ENCODE results near the gene SPATA20. TPM values are rescaled to one million over a fixed set of nuclear protein-coding genes. Genes with fewer than 3 reads are reported as not detected.

SPATA20 gene
- total RNA-seq, 1 donor from 2014 or later = 71.3 TPM

- DNase-seq (ENCODE audit: low spot score) = no peak
These were observed 7.0 kb upstream of the SPATA20 start for GRCh38 chr17:50539762-50540559.

DNA sequence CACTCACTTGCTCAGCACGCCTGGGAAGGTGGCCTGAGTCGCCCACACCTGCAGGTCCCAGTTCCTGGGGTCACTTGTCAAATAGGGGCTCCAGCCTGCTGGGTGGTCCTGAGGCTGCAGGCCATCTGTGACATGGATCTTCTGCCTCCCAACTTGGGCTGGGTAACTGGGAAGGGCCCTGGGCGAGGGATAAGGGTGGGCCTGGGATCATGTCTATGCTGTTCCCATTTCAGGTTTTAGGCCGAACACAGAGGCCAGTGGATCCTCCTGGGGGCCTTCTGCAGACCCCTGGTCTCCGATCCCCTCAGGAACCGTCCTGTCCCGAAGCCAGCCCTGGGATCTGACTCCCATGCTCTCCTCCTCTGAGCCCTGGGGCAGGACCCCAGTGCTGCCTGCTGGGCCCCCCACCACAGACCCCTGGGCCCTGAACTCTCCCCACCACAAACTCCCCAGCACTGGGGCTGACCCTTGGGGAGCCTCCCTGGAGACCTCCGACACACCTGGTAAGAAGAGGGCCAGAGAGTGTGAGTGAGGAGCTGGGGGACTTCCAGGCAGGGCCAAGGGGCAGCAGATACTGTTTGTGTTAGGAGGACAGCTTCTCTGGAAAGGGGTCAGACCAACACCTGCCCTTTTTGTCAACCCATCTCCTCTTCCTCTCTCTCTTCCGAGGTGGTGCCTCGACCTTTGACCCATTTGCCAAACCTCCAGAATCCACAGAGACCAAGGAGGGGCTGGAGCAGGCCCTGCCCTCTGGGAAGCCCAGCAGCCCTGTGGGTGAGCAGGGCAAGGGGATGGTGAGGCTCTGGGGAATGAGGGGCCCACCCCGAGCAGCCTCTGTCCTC, 6.2 kb upstream of the SPATA20 start:
- DNase-seq (ENCODE audit: low spot score) = no peak

DNA sequence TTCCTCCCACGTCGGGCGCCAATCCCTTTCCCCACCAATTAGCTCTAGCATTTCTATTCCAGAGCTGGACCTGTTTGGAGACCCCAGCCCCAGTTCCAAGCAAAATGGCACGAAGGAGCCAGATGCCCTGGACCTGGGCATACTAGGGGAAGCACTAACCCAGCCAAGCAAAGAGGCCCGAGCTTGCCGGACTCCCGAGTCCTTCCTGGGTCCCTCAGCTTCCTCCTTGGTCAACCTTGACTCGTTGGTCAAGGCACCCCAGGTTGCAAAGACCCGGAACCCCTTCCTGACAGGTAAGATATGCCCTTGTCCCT, 5.6 kb upstream of the SPATA20 start:
- DNase-seq (ENCODE audit: low spot score) = no peak

GRCh38 chr17:50541716-50542688, 5.0 kb upstream of the SPATA20 start:
- DNase-seq (ENCODE audit: low spot score) = peak; percentile 88

- DNase-seq (ENCODE audit: low spot score) = no peak
These were observed 3.9 kb upstream of the SPATA20 start for GRCh38 chr17:50542795-50543774.

DNA sequence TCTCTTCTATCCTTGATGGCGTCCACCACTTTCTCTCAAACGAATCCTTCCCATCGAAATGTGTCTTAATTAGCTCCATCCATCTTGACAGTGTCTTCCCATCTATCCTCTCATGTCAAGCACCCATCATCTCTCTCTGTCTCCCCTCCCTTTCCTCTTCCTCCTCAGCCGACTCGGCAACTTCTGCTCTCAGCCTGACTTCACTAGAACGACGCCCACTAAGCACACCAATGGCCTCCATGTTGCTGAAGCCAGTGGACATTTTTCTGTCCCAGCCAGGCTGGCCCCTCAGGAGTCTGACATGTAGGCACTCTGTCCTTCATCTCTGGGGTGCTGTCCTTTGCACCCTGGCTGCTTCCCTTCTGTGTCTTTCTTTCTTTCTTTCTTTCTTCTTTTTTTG, 2.5 kb upstream of the SPATA20 start:
- no peak for DNase-seq (ENCODE audit: low spot score)

DNA sequence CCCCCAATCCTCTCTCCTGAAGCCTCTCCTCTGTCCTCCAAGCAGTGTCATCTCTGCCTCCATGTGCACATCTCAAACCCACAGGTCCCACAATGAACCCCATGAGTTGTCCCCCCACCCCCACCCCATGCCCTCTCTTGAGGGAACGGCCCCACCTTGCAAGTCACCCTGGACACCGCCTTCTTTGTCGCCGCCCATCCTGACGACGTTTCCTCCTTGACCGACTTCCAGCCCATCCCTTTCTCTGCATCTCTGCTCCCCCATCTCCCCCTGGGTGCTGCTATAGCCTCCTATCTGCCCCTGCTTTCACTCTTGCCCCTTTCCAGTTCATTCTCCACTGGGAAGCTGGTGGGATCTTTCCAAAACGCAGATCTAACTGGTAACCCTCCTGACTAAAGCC, 1.7 kb upstream of the SPATA20 start:
- DNase-seq (ENCODE audit: low spot score) = no peak

GRCh38 chr17:50546701-50547034, 306 bp upstream of the SPATA20 start:
- no peak for DNase-seq (ENCODE audit: low spot score)

- DNase-seq (ENCODE audit: low spot score) = no peak
These were observed 736 bp downstream of the SPATA20 start for GRCh38 chr17:50547736-50548083.

DNA sequence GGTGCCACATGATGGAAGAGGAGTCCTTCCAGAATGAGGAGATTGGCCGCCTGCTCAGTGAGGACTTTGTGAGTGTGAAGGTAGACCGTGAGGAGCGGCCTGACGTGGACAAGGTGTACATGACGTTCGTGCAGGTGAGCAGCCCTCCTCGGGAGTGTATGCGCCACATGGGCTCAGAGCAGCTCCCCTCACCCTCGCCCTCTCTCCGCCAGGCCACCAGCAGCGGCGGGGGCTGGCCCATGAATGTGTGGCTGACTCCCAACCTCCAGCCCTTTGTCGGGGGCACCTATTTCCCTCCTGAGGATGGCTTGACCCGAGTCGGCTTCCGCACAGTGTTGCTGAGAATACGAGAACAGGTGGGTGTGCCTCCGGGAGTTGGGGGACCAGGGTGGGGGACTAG, 1.9 kb downstream of the SPATA20 start:
- DNase-seq (ENCODE audit: low spot score) = no peak

- no peak for DNase-seq (ENCODE audit: low spot score)
These were observed 2.4 kb downstream of the SPATA20 start for GRCh38 chr17:50549256-50549941.

GRCh38 chr17:50549969-50550368, 3.0 kb downstream of the SPATA20 start:
- no peak for DNase-seq (ENCODE audit: low spot score)

DNA sequence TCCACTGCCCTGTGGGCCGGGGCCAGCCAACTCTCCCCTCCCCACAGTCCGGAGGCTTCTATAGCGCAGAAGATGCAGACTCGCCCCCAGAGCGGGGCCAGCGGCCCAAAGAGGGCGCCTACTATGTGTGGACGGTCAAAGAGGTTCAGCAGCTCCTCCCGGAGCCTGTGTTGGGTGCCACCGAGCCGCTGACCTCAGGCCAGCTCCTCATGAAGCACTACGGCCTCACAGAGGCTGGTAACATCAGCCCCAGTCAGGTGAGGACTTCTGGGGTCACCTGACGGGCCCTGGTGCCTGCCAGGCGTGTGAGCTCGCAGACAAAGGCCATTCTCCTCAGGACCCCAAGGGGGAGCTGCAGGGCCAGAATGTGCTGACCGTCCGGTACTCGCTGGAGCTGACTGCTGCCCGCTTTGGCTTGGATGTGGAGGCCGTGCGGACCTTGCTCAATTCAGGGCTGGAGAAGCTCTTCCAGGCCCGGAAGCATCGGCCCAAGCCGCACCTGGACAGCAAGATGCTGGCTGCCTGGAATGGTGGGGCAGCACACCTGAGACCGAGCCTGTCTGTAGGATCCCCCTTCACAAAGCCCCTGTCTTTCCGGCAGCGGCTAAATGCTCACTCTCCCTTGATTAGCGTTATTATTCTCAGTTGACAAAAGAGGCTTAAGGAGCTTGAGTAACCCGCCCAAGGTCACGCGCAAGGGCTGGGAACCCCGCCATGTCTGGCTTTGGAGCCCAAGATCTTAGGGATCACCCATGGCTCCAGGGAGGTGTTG, 3.9 kb downstream of the SPATA20 start:
- peak; percentile 86 for DNase-seq (ENCODE audit: low spot score)

- DNase-seq (ENCODE audit: low spot score) = no peak
These were observed 4.5 kb downstream of the SPATA20 start for GRCh38 chr17:50551433-50551815.

DNA sequence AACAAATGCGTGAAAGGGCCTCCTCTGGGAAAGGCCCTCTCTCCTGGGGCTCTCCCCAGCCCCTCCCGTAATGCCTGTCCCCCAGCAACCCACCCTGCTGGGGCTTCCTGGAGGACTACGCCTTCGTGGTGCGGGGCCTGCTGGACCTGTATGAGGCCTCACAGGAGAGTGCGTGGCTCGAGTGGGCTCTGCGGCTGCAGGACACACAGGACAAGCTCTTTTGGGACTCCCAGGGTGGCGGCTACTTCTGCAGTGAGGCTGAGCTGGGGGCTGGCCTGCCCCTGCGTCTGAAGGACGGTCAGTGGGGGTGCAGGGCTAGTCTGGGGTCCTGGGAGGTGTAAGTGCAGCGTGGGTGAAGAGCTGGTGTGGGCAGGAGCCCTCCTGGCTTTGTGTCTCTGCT, 4.9 kb downstream of the SPATA20 start:
- DNase-seq (ENCODE audit: low spot score) = no peak

- no peak for DNase-seq (ENCODE audit: low spot score)
These were observed 7.2 kb downstream of the SPATA20 start for GRCh38 chr17:50554201-50554600.

DNA sequence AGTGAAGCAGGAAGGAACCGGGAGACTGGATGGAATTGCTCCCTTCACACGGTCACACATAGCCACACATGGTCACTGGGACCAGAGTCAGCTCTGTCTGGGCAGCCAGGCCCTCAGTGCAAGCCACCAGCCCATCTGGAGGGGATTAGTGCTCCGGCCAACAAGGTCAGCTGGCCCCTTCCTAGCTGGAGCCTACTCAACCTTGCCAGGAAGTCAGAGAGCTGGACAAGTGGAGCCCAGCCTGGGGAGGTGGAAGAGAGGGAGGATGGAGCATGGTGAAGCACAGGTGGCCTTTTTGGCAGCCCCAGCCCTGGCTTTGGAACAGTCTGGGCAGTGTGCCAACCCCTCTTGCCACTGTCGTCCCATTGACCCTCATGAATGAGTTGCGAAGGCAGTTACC, 9.8 kb downstream of the SPATA20 start:
- no peak for DNase-seq (ENCODE audit: low spot score)

- DNase-seq (ENCODE audit: low spot score) = no peak
These were observed 10.7 kb downstream of the SPATA20 start for GRCh38 chr17:50557630-50558029.

DNA sequence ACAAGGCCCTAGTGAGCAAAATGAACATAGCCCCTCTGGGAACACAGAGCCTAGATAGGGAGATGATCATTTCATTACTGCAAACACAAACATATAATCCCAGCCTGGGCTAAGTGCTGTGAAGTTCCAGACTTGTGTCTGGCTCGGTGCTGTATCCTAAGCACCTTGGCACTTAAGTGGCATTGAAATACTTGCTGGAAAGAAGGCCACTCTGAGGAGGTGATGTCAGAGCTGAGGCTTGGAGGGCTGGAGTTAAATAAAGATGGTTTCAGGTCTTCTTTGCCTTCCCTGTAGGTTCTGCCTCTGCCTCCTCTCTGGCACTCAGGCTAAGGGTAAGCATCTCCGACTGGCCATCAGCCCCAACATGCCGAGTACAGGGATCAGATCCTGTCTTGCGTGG, 11.1 kb downstream of the SPATA20 start:
- no peak for DNase-seq (ENCODE audit: low spot score)

DNA sequence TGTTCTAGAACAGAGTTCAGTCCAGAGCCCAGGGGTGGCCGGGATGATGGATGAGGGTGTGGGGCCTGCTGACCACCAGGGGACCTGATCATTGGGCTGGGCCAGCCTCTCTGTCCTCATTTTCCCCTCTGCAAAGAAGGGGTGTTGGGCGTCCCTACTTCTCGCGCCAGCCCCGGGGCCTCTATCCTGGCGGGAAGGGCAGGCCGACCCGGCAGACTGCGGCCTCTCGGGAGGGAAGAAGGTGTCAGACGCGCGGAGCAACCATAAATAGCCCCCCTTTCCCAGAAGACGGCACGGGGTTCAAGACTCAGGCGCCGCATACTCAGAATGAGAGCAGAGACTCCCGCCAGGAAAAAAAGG, 11.6 kb downstream of the SPATA20 start:
- DNase-seq (ENCODE audit: low spot score) = no peak
